22Rv1 (cell line): ENCODE data around the gene BRAT1.

ENCODE experiments used
- H3K27ac ChIP-seq: fragments of 450-650 bp; 2 replicates; pipeline ENCODE4 v1.5.1; 2017
- CTCF ChIP-seq: fragments of 450-650 bp; IDR thresholded peaks from 2 replicates; pipeline ENCODE4 v1.5.1; 2017; ENCODE audit warnings: mild to moderate bottlenecking
- ZFX ChIP-seq: fragments of 450-650 bp; IDR thresholded peaks from 2 replicates; pipeline ENCODE4 v1.6.1; 2017; ENCODE audit warnings: antibody characterized with exemption, borderline replicate concordance

The BRAT1 gene

GRCh38 chr7:2520131-2520760, 35.1 kb downstream of the BRAT1 start:
- H3K27ac ChIP-seq: peak overlapping the region; percentile 48

GRCh38 chr7:2519119-2519930, 36.0 kb downstream of the BRAT1 start, which contains the start of gene LFNG:
TSS of gene LFNG (plus strand) at chr7:2519774. CDS start at chr7:2519862, 88 bp downstream.
- H3K27ac ChIP-seq: peak within 1 kb of the TSS; percentile 48

More at GRCh38 chr7:2520131-2520760, 35.1 kb downstream of the BRAT1 start:
- TF ChIP-seq ZFX: no peak
- 0 out of 2 replicates have a peak, but pooled peaks have one; percentile 10 for TF ChIP-seq CTCF

GRCh38 chr7:2518737-2519118, 36.6 kb downstream of the BRAT1 start:
- H3K27ac ChIP-seq: no peak overlapping the region
- TF ChIP-seq ZFX: no peak
- no peak for TF ChIP-seq CTCF

More at GRCh38 chr7:2519119-2519930, 36.0 kb downstream of the BRAT1 start, which contains the start of gene LFNG:
- TF ChIP-seq ZFX: no peak

GRCh38 chr7:2517678-2518507, 37.4 kb downstream of the BRAT1 start:
- TF ChIP-seq ZFX (no peak), CTCF (no peak)
- H3K27ac ChIP-seq: no peak overlapping the region

GRCh38 chr7:2517026-2517425, 38.3 kb downstream of the BRAT1 start:
- no peak overlapping the region for H3K27ac ChIP-seq
- no peak for TF ChIP-seq CTCF
- TF ChIP-seq ZFX: no peak

GRCh38 chr7:2516194-2516555, 39.1 kb downstream of the BRAT1 start:
- no peak overlapping the region for H3K27ac ChIP-seq
- no peak for TF ChIP-seq ZFX

- TF ChIP-seq CTCF: no peak
- no peak for TF ChIP-seq ZFX
- no peak overlapping the region for H3K27ac ChIP-seq
These were observed 39.7 kb downstream of the BRAT1 start for GRCh38 chr7:2515424-2516193.
